ENCODE measurements around the gene ANKS1B.

ANKS1B gene

DNA sequence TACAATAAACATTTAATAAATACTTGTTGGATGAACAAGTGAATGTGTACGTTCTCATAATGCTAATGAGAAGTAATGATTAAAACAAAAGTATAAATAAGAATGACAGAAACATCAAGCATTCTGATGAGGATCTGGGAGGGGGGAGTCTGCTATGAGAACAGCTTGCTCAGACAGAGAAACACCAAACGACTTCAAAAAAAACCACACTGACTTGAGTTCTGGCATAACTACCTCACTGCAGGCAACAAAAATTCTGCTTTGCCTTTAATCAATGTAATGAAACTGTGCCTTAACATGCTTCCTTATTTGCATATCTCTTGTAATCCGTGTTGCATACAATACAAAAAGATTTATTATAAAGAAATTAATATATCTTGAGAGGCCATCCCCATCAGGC lies 632.5 kb downstream of the ANKS1B start:
- ChIA-PET POLR2A (no interaction called here), CTCF (interaction anchor here (0.6 kb wide), 1 partner anchor 1628 kb away, joined by 3 read pairs; no protein-coding TSS in a partner anchor)
- no peak overlapping the region for H3K4me3 ChIP-seq (ENCODE audit: low read depth, low read length)
- no peak overlapping the region for H3K27ac ChIP-seq (ENCODE audit: extremely low read depth, low read depth, low read length)
- H3K36me3 ChIP-seq (ENCODE audit: control insufficient read depth in 2 of 2, insufficient read depth in 1 of 2, low read length in 2 of 2): no peaks in the 10 kb centered on the region
- H3K4me1 ChIP-seq (ENCODE audit: control insufficient read depth, insufficient read depth, low read length): no peaks in the 10 kb centered on the region
- no peaks in the 10 kb centered on the region for H3K9me3 ChIP-seq (ENCODE audit: control insufficient read depth, insufficient read depth, low read depth, low read length)
- TF ChIP-seq ZSCAN30 (tag by site-specific recombination; IDR thresholded peaks at IDR 0.05): no peak
- no peak for TF ChIP-seq ZNF138 (tag by site-specific recombination; IDR thresholded peaks at IDR 0.05; ENCODE audit: borderline replicate concordance)
- TF ChIP-seq ZBTB7A (tag by site-specific recombination; IDR thresholded peaks at IDR 0.05; ENCODE audit: low read depth): no peak
- TF ChIP-seq, protein P1, sequence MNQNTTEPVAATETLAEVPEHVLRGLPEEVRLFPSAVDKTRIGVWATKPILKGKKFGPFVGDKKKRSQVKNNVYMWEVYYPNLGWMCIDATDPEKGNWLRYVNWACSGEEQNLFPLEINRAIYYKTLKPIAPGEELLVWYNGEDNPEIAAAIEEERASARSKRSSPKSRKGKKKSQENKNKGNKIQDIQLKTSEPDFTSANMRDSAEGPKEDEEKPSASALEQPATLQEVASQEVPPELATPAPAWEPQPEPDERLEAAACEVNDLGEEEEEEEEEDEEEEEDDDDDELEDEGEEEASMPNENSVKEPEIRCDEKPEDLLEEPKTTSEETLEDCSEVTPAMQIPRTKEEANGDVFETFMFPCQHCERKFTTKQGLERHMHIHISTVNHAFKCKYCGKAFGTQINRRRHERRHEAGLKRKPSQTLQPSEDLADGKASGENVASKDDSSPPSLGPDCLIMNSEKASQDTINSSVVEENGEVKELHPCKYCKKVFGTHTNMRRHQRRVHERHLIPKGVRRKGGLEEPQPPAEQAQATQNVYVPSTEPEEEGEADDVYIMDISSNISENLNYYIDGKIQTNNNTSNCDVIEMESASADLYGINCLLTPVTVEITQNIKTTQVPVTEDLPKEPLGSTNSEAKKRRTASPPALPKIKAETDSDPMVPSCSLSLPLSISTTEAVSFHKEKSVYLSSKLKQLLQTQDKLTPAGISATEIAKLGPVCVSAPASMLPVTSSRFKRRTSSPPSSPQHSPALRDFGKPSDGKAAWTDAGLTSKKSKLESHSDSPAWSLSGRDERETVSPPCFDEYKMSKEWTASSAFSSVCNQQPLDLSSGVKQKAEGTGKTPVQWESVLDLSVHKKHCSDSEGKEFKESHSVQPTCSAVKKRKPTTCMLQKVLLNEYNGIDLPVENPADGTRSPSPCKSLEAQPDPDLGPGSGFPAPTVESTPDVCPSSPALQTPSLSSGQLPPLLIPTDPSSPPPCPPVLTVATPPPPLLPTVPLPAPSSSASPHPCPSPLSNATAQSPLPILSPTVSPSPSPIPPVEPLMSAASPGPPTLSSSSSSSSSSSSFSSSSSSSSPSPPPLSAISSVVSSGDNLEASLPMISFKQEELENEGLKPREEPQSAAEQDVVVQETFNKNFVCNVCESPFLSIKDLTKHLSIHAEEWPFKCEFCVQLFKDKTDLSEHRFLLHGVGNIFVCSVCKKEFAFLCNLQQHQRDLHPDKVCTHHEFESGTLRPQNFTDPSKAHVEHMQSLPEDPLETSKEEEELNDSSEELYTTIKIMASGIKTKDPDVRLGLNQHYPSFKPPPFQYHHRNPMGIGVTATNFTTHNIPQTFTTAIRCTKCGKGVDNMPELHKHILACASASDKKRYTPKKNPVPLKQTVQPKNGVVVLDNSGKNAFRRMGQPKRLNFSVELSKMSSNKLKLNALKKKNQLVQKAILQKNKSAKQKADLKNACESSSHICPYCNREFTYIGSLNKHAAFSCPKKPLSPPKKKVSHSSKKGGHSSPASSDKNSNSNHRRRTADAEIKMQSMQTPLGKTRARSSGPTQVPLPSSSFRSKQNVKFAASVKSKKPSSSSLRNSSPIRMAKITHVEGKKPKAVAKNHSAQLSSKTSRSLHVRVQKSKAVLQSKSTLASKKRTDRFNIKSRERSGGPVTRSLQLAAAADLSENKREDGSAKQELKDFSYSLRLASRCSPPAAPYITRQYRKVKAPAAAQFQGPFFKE (tag by site-specific recombination; IDR thresholded peaks at IDR 0.05; ENCODE audit: borderline replicate concordance): no peak
- TF ChIP-seq ZNF747 (tag by site-specific recombination; IDR thresholded peaks at IDR 0.05): no peak
- no peak for TF ChIP-seq ZNF404 (tag by site-specific recombination; IDR thresholded peaks at IDR 0.05)
- TF ChIP-seq ZNF571 (tag by site-specific recombination; IDR thresholded peaks at IDR 0.05): no peak
- TF ChIP-seq GLI2 (tag by site-specific recombination; IDR thresholded peaks at IDR 0.05; ENCODE audit: borderline replicate concordance, low read depth): no peak
- TF ChIP-seq, protein P2, sequence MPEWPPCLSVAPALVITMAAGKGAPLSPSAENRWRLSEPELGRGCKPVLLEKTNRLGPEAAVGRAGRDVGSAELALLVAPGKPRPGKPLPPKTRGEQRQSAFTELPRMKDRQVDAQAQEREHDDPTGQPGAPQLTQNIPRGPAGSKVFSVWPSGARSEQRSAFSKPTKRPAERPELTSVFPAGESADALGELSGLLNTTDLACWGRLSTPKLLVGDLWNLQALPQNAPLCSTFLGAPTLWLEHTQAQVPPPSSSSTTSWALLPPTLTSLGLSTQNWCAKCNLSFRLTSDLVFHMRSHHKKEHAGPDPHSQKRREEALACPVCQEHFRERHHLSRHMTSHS (tag by site-specific recombination; IDR thresholded peaks at IDR 0.05): no peak
- TF ChIP-seq ZNF501 (tag by site-specific recombination; IDR thresholded peaks at IDR 0.05): no peak
- TF ChIP-seq ZBTB26 (tag by site-specific recombination; optimal IDR thresholded peaks at IDR 0.05): no peak
- no peak for TF ChIP-seq ZNF266 (tag by site-specific recombination; IDR thresholded peaks at IDR 0.05; ENCODE audit: low read depth)
- TF ChIP-seq, protein P3, sequence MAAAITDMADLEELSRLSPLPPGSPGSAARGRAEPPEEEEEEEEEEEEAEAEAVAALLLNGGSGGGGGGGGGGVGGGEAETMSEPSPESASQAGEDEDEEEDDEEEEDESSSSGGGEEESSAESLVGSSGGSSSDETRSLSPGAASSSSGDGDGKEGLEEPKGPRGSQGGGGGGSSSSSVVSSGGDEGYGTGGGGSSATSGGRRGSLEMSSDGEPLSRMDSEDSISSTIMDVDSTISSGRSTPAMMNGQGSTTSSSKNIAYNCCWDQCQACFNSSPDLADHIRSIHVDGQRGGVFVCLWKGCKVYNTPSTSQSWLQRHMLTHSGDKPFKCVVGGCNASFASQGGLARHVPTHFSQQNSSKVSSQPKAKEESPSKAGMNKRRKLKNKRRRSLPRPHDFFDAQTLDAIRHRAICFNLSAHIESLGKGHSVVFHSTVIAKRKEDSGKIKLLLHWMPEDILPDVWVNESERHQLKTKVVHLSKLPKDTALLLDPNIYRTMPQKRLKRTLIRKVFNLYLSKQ (tag by site-specific recombination; IDR thresholded peaks at IDR 0.05; ENCODE audit: borderline replicate concordance): no peak
- no peak for TF ChIP-seq ZNF830 (tag by site-specific recombination; IDR thresholded peaks at IDR 0.05; ENCODE audit: low read depth)
- no peak for TF ChIP-seq KLF10 (tag by site-specific recombination; IDR thresholded peaks at IDR 0.05)
- TF ChIP-seq RBAK (tag by site-specific recombination; IDR thresholded peaks at IDR 0.05): no peak

DNA sequence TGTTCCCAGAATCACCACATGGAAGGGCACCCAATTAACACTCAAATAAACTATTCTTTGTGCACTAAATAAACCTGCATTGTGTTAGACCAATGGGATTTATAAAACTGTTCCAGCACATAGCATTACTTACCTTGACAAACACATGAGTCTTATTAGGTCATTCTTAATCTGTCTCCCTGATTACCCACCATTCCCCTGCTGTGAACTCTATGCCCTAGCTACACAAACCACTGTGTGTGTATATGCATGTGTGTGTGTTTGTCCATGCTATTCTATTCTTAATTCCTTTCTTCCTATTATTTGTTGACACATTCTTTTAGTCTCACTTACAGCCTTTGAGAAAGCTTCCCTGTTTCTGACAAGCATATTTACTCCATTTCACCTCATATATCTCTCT lies 640.8 kb downstream of the ANKS1B start:
- no peak overlapping the region for H3K27ac ChIP-seq (ENCODE audit: extremely low read depth, low read depth, low read length)
- no peaks in the 10 kb centered on the region for H3K9me3 ChIP-seq (ENCODE audit: control insufficient read depth, insufficient read depth, low read depth, low read length)
- H3K36me3 ChIP-seq (ENCODE audit: control insufficient read depth in 2 of 2, insufficient read depth in 1 of 2, low read length in 2 of 2): no peaks in the 10 kb centered on the region
- H3K4me1 ChIP-seq (ENCODE audit: control insufficient read depth, insufficient read depth, low read length): no peaks in the 10 kb centered on the region
- no peak overlapping the region for H3K4me3 ChIP-seq (ENCODE audit: low read depth, low read length)
- POLR2A ChIA-PET: no interaction called here
- CTCF ChIA-PET: interaction anchor here (1.3 kb wide), 1 partner anchor 301 kb away, joined by 3 read pairs; no protein-coding TSS in a partner anchor
- no peak for TF ChIP-seq GFI1B (tag by site-specific recombination; IDR thresholded peaks at IDR 0.05)
- TF ChIP-seq, protein P4, sequence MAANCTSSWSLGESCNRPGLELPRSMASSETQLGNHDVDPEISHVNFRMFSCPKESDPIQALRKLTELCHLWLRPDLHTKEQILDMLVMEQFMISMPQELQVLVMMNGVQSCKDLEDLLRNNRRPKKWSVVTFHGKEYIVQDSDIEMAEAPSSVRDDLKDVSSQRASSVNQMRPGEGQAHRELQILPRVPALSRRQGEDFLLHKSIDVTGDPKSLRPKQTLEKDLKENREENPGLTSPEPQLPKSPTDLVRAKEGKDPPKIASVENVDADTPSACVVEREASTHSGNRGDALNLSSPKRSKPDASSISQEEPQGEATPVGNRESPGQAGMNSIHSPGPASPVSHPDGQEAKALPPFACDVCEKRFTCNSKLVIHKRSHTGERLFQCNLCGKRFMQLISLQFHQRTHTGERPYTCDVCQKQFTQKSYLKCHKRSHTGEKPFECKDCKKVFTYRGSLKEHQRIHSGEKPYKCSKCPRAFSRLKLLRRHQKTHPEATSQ (tag by site-specific recombination; IDR thresholded peaks at IDR 0.05): no peak
- no peak for TF ChIP-seq YY2 (tag by site-specific recombination; IDR thresholded peaks at IDR 0.05)
- TF ChIP-seq ZFP37 (tag by site-specific recombination; IDR thresholded peaks at IDR 0.05): no peak
- TF ChIP-seq HOXA7 (CRISPR knock-in tag; IDR thresholded peaks at IDR 0.05; ENCODE audit: borderline replicate concordance): no peak
- TF ChIP-seq ZNF776 (tag by site-specific recombination; IDR thresholded peaks at IDR 0.05; ENCODE audit: borderline replicate concordance): no peak
- no peak for TF ChIP-seq ZNF629 (tag by site-specific recombination; IDR thresholded peaks at IDR 0.05)
- no peak for TF ChIP-seq ZNF138 (tag by site-specific recombination; IDR thresholded peaks at IDR 0.05; ENCODE audit: borderline replicate concordance)
- no peak for TF ChIP-seq ZNF121 (tag by site-specific recombination; IDR thresholded peaks at IDR 0.05)

Data from HEK293 (cell line).